Urothelium cell line (cell line): ENCODE data around the gene FGD6.

Experiments
- DNase-seq: peaks from one replicate; pipeline ENCODE4 v3.0.0; 2011; ENCODE audit warnings: low spot score, mixed read lengths
- FAIRE-seq: peaks from 2 replicates; lab custom pipeline; 2011; peaks lifted over from hg19 to GRCh38; lab: Jason Lieb, UNC

The FGD6 gene

DNA sequence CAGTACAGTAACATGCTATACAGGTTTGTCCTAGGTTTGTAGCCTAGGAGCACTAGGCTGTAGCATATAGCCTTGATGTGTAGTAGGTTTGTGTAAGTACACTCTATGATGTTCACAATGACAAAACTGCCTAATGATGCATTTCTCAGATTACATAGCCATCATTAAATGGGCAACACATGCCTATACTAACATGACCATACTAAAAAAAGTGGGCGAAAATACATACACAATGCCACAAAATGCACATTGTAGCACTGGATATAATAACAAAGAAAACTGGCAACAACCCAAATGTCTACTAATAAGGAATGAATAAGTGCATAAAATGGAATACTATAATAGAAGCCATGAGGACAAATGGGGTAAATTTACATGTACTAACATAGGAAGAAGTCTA is 182.5 kb downstream of the FGD6 start:
- no peak for FAIRE-seq

More for the DNA sequence above, 182.5 kb downstream of the FGD6 start:
- DNase-seq, result no peak
